ENCODE measurements around the gene FAM20A. TPM values are rescaled to one million over a fixed set of nuclear protein-coding genes. Genes with fewer than 3 reads are reported as not detected.

The FAM20A gene
- total and polyA plus RNA-seq, 9 of the 15 experiments (the other 6 are each of a cell fraction or from before 2014, with no cell fraction given): 0.07 TPM; not detected in 8

GRCh38 chr17:68559316-68559715, 41.9 kb downstream of the FAM20A start:
- no peak for ATAC-seq
- POLR2A ChIA-PET: interaction anchor here (0.6 kb wide), 1 partner anchor 94 kb away, joined by 3 read pairs; no protein-coding TSS in a partner anchor
- H3K4me1 ChIP-seq (replicated peaks in 1 of 2; ENCODE audit: control insufficient read depth in 2 of 2, insufficient read depth in 2 of 2, low read length in 2 of 2): no peaks in the 10 kb centered on the region
- WGBS (ENCODE audit: insufficient coverage, low coverage, missing lambda C conversion rate): 0% methylated on average over 1 of the region's 1 CpG
- H2AFZ ChIP-seq (ENCODE audit: low read depth, low read length): no peak overlapping the region
- TF ChIP-seq CBX8 (IDR thresholded peaks at IDR 0.05; ENCODE audit: borderline replicate concordance, extremely low read depth, low read depth, low read length, poor library complexity, severe bottlenecking): no peak
- no peak for TF ChIP-seq RAD21 (CRISPR knock-in tag; conservative IDR thresholded peaks at IDR 0.05 in 1 of 2, IDR thresholded peaks at IDR 0.05 in 1 of 2)
- no peak for TF ChIP-seq SMARCA5 (IDR thresholded peaks at IDR 0.05)
- no peak for TF ChIP-seq TCF3 (CRISPR knock-in tag; IDR thresholded peaks at IDR 0.05)
- no peak for TF ChIP-seq HMGN3 (IDR thresholded peaks at IDR 0.05; ENCODE audit: borderline replicate concordance, extremely low read depth, insufficient read length, low read depth, low read length)
- no peaks in the 10 kb centered on the region for H4K20me1 ChIP-seq (replicated peaks; ENCODE audit: control insufficient read depth, insufficient read depth, low read length)
- no peaks in the 10 kb centered on the region for H3K79me2 ChIP-seq (ENCODE audit: control insufficient read depth, insufficient read depth, low read length)
- H3K9me3 ChIP-seq (replicated peaks; ENCODE audit: control insufficient read depth, insufficient read depth, low read depth, low read length): no peaks in the 10 kb centered on the region
- no peak overlapping the region for H3K4me2 ChIP-seq (ENCODE audit: insufficient read depth, low read length)
- H3K9ac ChIP-seq (ENCODE audit: insufficient read depth in 1 of 2, low read depth in 2 of 2, low read length in 2 of 2): no peak overlapping the region
- BruUV-seq (replicated peaks): no TSS peak
- DNase-seq (ENCODE audit: extremely low read depth in 1 of 4, low spot score in 3 of 4): no peak
- H3K9me1 ChIP-seq (ENCODE audit: control insufficient read depth, insufficient read depth, low read length): no peaks in the 10 kb centered on the region
- no peaks in the 10 kb centered on the region for H3K36me3 ChIP-seq (ENCODE audit: control insufficient read depth, insufficient read depth, low read length)
- CTCF ChIA-PET (ENCODE audit: low intra/inter-chr PET ratio): no interaction called here
- no peak overlapping the region for H3K4me3 ChIP-seq
- in situ Hi-C loops (cut with MboI) (no loop called here), intact Hi-C loops (cut with micrococcal nuclease) (no loop called here)
- peaks cover 12 to 13% of the 10 kb centered on the region in 2 experiments; a peak in 4 of 5 replicates for H3K27me3 ChIP-seq (ENCODE audit: control insufficient read depth in 2 of 2, insufficient read depth in 2 of 2, low read length in 2 of 2)
- no peak for FAIRE-seq
- H3K27ac ChIP-seq (ENCODE audit: extremely low read depth, low read depth, low read length): no peak overlapping the region

- Histone ChIP-seq H3K9me1 (ENCODE audit: control insufficient read depth, insufficient read depth, low read length) (no peaks in the 10 kb centered on the region), H3K27me3 (ENCODE audit: control insufficient read depth in 2 of 2, insufficient read depth in 2 of 2, low read length in 2 of 2) (peaks cover 5 to 8% of the 10 kb centered on the region in 2 experiments; a peak in 3 of 5 replicates), H2AFZ (ENCODE audit: low read depth, low read length) (no peak overlapping the region), H3K79me2 (ENCODE audit: control insufficient read depth, insufficient read depth, low read length) (no peaks in the 10 kb centered on the region), H3K4me2 (ENCODE audit: insufficient read depth, low read length) (no peak overlapping the region), H3K4me3 (no peak overlapping the region), H3K9ac (ENCODE audit: insufficient read depth in 1 of 2, low read depth in 2 of 2, low read length in 2 of 2) (no peak overlapping the region), H3K27ac (ENCODE audit: extremely low read depth, low read depth, low read length) (no peak overlapping the region), H3K4me1 (replicated peaks in 1 of 2; ENCODE audit: control insufficient read depth in 2 of 2, insufficient read depth in 2 of 2, low read length in 2 of 2) (no peaks in the 10 kb centered on the region), H4K20me1 (replicated peaks; ENCODE audit: control insufficient read depth, insufficient read depth, low read length) (no peaks in the 10 kb centered on the region), H3K36me3 (ENCODE audit: control insufficient read depth, insufficient read depth, low read length) (no peaks in the 10 kb centered on the region), H3K9me3 (replicated peaks; ENCODE audit: control insufficient read depth, insufficient read depth, low read depth, low read length) (no peaks in the 10 kb centered on the region)
- BruUV-seq (replicated peaks): no TSS peak
- FAIRE-seq: no peak
- no peak for ATAC-seq
- CTCF ChIA-PET (ENCODE audit: low intra/inter-chr PET ratio): no interaction called here
- no peak for DNase-seq (ENCODE audit: extremely low read depth in 1 of 4, low spot score in 3 of 4)
- in situ Hi-C loops (cut with MboI) (no loop called here), intact Hi-C loops (cut with micrococcal nuclease) (no loop called here)
- POLR2A ChIA-PET: no interaction called here
- 4% methylated on average over 3 of the region's 4 CpGs for WGBS (ENCODE audit: insufficient coverage, low coverage, missing lambda C conversion rate)
- TF ChIP-seq CBFA2T3 (IDR thresholded peaks at IDR 0.05) (no peak), ATF4 (CRISPR knock-in tag; IDR thresholded peaks at IDR 0.05) (no peak), ZMIZ1 (IDR thresholded peaks at IDR 0.05; ENCODE audit: low read depth in 2 of 2, low read length in 2 of 2) (no peak), RBFOX2 (IDR thresholded peaks at IDR 0.05; ENCODE audit: low read depth, low read length) (no peak)
These were observed 44.6 kb downstream of the FAM20A start for GRCh38 chr17:68556551-68556950.

All from K562 (cell line).